Esophagus muscularis mucosa (tissue), 4 donors: ENCODE results near the gene CD248.

ENCODE experiments used
- CTCF ChIP-seq, 3 experiments: fragments of 200-600 bp in 2 of 3; fragments of 450-650 bp in 1 of 3; sonication (generic) in 2 of 3; IDR thresholded peaks; one replicate each; pipeline ENCODE4 v1.5.1; 2017 to 2019; ENCODE audit warnings: antibody characterized with exemption in 3 of 3, mild to moderate bottlenecking in 2 of 3, moderate library complexity in 1 of 3
- EP300 ChIP-seq: sonication (generic); formaldehyde crosslinking; IDR thresholded peaks from one replicate; pipeline ENCODE4 v1.6.1; 2017; ENCODE audit warnings: antibody characterized with exemption
- POLR2A ChIP-seq: fragments of 450-650 bp; IDR thresholded peaks from one replicate; pipeline ENCODE4 v1.6.1; 2017; ENCODE audit warnings: antibody characterized with exemption, moderate library complexity, mild to moderate bottlenecking, low read depth
- POLR2AphosphoS5 ChIP-seq, 2 donors: sonication (generic); formaldehyde crosslinking; IDR thresholded peaks; one replicate each; pipeline ENCODE4 v1.6.1; 2017; ENCODE audit warnings: antibody characterized with exemption in 2 of 2

GRCh38 chr11:66338276-66339161 is 21.7 kb upstream of the CD248 start:
- TF ChIP-seq CTCF (IDR thresholded peaks at IDR 0.05) (no peak), POLR2A (no peak), POLR2AphosphoS5 (IDR thresholded peaks at IDR 0.05) (no peak), EP300 (no peak)
